Activated CD8-positive, alpha-beta memory T cell treated with anti-CD3 and anti-CD28 coated beads, Interleukin-2, amount 10 ng/mL, durations not matched to agents 7 days and 5 days (primary cell): ENCODE data around the gene RNF5. TPM values are rescaled to one million over a fixed set of nuclear protein-coding genes. Genes with fewer than 3 reads are reported as not detected.

Source experiments
- ATAC-seq: fragments of 150-1000 bp; cut with Tn5 transposase; one replicate; pipeline ENCODE4 v1.10.0; 2021; ENCODE audit warnings: moderate library complexity
- CTCF ChIA-PET: fragments of 350-600 bp; sonication (Branson Sonifier 250); formaldehyde crosslinking; loops from one replicate; lab custom pipeline; 2021; ENCODE audit warnings: antibody characterized with exemption; lab: Charles Lee
- DNase-seq: peaks from one replicate; pipeline ENCODE4 v3.0.0-alpha.2; 2020
- H3K27ac Mint-ChIP-seq: one replicate; pipeline ENCODE4 v1.8.0; 2021; ENCODE audit warnings: mild to moderate bottlenecking, mixed read lengths
- H3K27me3 Mint-ChIP-seq: one replicate; pipeline ENCODE4 v1.8.0; 2021; ENCODE audit warnings: mixed read lengths
- H3K36me3 Mint-ChIP-seq: one replicate; pipeline ENCODE4 v1.8.0; 2021; ENCODE audit warnings: mild to moderate bottlenecking, mixed read lengths
- H3K4me1 Mint-ChIP-seq: one replicate; pipeline ENCODE4 v1.8.0; 2021; ENCODE audit warnings: mixed read lengths
- H3K4me3 Mint-ChIP-seq: one replicate; pipeline ENCODE4 v1.8.0; 2021; ENCODE audit warnings: mild to moderate bottlenecking, moderate library complexity, mixed read lengths
- H3K9me3 Mint-ChIP-seq: one replicate; pipeline ENCODE4 v1.8.0; 2022; ENCODE audit warnings: low read depth, mixed read lengths
- microRNA-seq: library from miRNA; unstranded; fragments of <30 nt; microRNA quantifications from one replicate; pipeline ENCODE4 v1.2.0, GENCODE V29; 2022
- total RNA-seq, 2 experiments: library from RNA; stranded (reverse); gene quantifications; one replicate each; pipeline ENCODE4 v1.2.3, GENCODE V29; 2021

Gene RNF5
- total RNA-seq, 2 experiments from 2014 or later = 41.0 to 51.9 TPM

GRCh38 chr6:32218167-32218566 is 40.0 kb downstream of the RNF5 start:
- H3K36me3 Mint-ChIP-seq = no peaks in the 10 kb centered on the region
- H3K27me3 Mint-ChIP-seq = no peaks in the 10 kb centered on the region
- ATAC-seq = no peak
- H3K9me3 Mint-ChIP-seq = no peaks in the 10 kb centered on the region
- no peak overlapping the region for H3K4me3 Mint-ChIP-seq
- peaks cover 5% of the 10 kb centered on the region for H3K4me1 Mint-ChIP-seq
- CTCF ChIA-PET = no interaction called here
- H3K27ac Mint-ChIP-seq = no peak overlapping the region
- no peak for DNase-seq

- no peak overlapping the region for H3K27ac Mint-ChIP-seq
- H3K4me1 Mint-ChIP-seq = peaks cover 5% of the 10 kb centered on the region
- CTCF ChIA-PET = no interaction called here
- no peaks in the 10 kb centered on the region for H3K27me3 Mint-ChIP-seq
- no peaks in the 10 kb centered on the region for H3K36me3 Mint-ChIP-seq
- no peak overlapping the region for H3K4me3 Mint-ChIP-seq
- ATAC-seq (no peak), DNase-seq (no peak)
- H3K9me3 Mint-ChIP-seq = no peaks in the 10 kb centered on the region
Measured at GRCh38 chr6:32220021-32220420, 41.8 kb downstream of the RNF5 start.

GRCh38 chr6:32222333-32223230 is 44.4 kb downstream of the RNF5 start:
- CTCF ChIA-PET = no interaction called here
- Mint-ChIP-seq H3K4me1 (no peaks in the 10 kb centered on the region), H3K36me3 (no peaks in the 10 kb centered on the region), H3K27ac (no peak overlapping the region), H3K27me3 (no peaks in the 10 kb centered on the region), H3K9me3 (no peaks in the 10 kb centered on the region), H3K4me3 (no peak overlapping the region)
- ATAC-seq (no peak), DNase-seq (no peak)

- no peak for DNase-seq
- no peak for ATAC-seq
- Mint-ChIP-seq H3K27ac (no peak within 1 kb of the TSS), H3K9me3 (no peaks in the 10 kb centered on the region), H3K4me3 (no peak within 1 kb of the TSS), H3K27me3 (no peaks in the 10 kb centered on the region), H3K4me1 (no peaks in the 10 kb centered on the region), H3K36me3 (no peaks in the 10 kb centered on the region)
- CTCF ChIA-PET = no interaction called here
Measured at GRCh38 chr6:32223258-32224235, 45.3 kb downstream of the RNF5 start, which contains the start of gene NOTCH4. TSS of gene NOTCH4 (minus strand) at chr6:32224067. CDS start at chr6:32223928, 139 bp downstream.

GRCh38 chr6:32224696-32225095 is 46.5 kb downstream of the RNF5 start:
- H3K27me3 Mint-ChIP-seq = no peaks in the 10 kb centered on the region
- no peak overlapping the region for H3K27ac Mint-ChIP-seq
- ATAC-seq (no peak), DNase-seq (no peak)
- H3K36me3 Mint-ChIP-seq = no peaks in the 10 kb centered on the region
- CTCF ChIA-PET = interaction anchor here (1.2 kb wide), 1 partner anchor 9 kb away, joined by 4 read pairs; no protein-coding TSS in a partner anchor
- no peaks in the 10 kb centered on the region for H3K9me3 Mint-ChIP-seq
- H3K4me1 Mint-ChIP-seq = no peaks in the 10 kb centered on the region
- no peak overlapping the region for H3K4me3 Mint-ChIP-seq

- Mint-ChIP-seq H3K4me3 (no peak overlapping the region), H3K4me1 (no peaks in the 10 kb centered on the region), H3K9me3 (no peaks in the 10 kb centered on the region), H3K36me3 (no peaks in the 10 kb centered on the region), H3K27me3 (no peaks in the 10 kb centered on the region), H3K27ac (no peak overlapping the region)
- DNase-seq = no peak
- no peak for ATAC-seq
- CTCF ChIA-PET = no interaction called here
Measured at GRCh38 chr6:32226434-32226833, 48.2 kb downstream of the RNF5 start.

Small RNAs within 50 kb of the gene (microRNA-seq; reads per million reads assigned to microRNA genes)
- not detected for gene MIR6721
- gene MIR6833 = not detected

Other genes starting within 250 kb of the RNF5 start
- under 1 TPM in 1 of 2 experiments, not detected in 1; 0.12 TPM for gene CFB, start 232.3 kb upstream of the RNF5 start, total RNA-seq
- gene NELFE, start 219.4 kb upstream of the RNF5 start, total RNA-seq = 10 to 100 TPM; 75.7 to 79.7 TPM
- 10 to 100 TPM; 88.2 to 93.2 TPM for gene SKIC2, start 219.2 kb upstream of the RNF5 start, total RNA-seq
- 10 to 100 TPM; 17.4 to 18.7 TPM for gene DXO, start 206.3 kb upstream of the RNF5 start, total RNA-seq
- gene C4A, start 196.3 kb upstream of the RNF5 start, total RNA-seq = 1 to 10 TPM; 2.3 to 3.4 TPM
- gene C4B, start 163.6 kb upstream of the RNF5 start, total RNA-seq = 1 to 10 TPM; 3.5 to 5.5 TPM
- under 1 TPM in 1 of 2 experiments, not detected in 1; 0.15 TPM for gene CYP21A2, start 140.0 kb upstream of the RNF5 start, total RNA-seq
- 1 to 10 TPM; 3.1 to 5.5 TPM for gene TNXB, start 69.1 kb upstream of the RNF5 start, total RNA-seq
- gene ATF6B, start 50.2 kb upstream of the RNF5 start, total RNA-seq = 100 to 1,000 TPM; 119 to 135 TPM
- 1 to 10 TPM; 7.4 to 7.9 TPM for gene FKBPL, start 48.1 kb upstream of the RNF5 start, total RNA-seq
- gene PRRT1, start 26.5 kb upstream of the RNF5 start, total RNA-seq = under 1 TPM; 0.23 to 0.28 TPM
- 10 to 100 TPM; 13.9 to 21.9 TPM for gene PPT2, start 24.3 kb upstream of the RNF5 start, total RNA-seq
- 10 to 100 TPM; 11.4 to 13.1 TPM for gene EGFL8, start 13.8 kb upstream of the RNF5 start, total RNA-seq
- gene AGPAT1, start 2.3 kb upstream of the RNF5 start, total RNA-seq = 10 to 100 TPM; 37.5 to 38.6 TPM
- 10 to 100 TPM; 20.7 to 22.0 TPM for gene AGER, start 5.8 kb downstream of the RNF5 start, total RNA-seq
- 10 to 100 TPM; 60.0 to 61.6 TPM for gene PBX2, start 11.8 kb downstream of the RNF5 start, total RNA-seq
- gene GPSM3, start 14.2 kb downstream of the RNF5 start, total RNA-seq = 100 to 1,000 TPM; 171 to 196 TPM
- under 1 TPM; 0.61 to 0.88 TPM for gene NOTCH4, start 45.7 kb downstream of the RNF5 start, total RNA-seq
- gene TSBP1, start 193.5 kb downstream of the RNF5 start, total RNA-seq = not detected
- not detected for gene BTNL2, start 228.8 kb downstream of the RNF5 start, total RNA-seq